HG02798 (cell line): ENCODE results near the gene CAD.
A peak's percentile ranks its signal among the peaks of the same experiment; 100 is the strongest.
"Not testable (repeated sequence)": the region's sequence is repeated elsewhere in the genome, so short reads cannot be mapped to it uniquely, and the experiment has no call there.

ENCODE experiments used
- ATAC-seq: cut with Tn5 transposase; IDR thresholded peaks from one replicate; pipeline ENCODE4 v1.9.1; 2021; ENCODE audit warnings: mild to moderate bottlenecking; ENCODE audit not compliant: unreplicated experiment, poor library complexity

Gene CAD

DNA sequence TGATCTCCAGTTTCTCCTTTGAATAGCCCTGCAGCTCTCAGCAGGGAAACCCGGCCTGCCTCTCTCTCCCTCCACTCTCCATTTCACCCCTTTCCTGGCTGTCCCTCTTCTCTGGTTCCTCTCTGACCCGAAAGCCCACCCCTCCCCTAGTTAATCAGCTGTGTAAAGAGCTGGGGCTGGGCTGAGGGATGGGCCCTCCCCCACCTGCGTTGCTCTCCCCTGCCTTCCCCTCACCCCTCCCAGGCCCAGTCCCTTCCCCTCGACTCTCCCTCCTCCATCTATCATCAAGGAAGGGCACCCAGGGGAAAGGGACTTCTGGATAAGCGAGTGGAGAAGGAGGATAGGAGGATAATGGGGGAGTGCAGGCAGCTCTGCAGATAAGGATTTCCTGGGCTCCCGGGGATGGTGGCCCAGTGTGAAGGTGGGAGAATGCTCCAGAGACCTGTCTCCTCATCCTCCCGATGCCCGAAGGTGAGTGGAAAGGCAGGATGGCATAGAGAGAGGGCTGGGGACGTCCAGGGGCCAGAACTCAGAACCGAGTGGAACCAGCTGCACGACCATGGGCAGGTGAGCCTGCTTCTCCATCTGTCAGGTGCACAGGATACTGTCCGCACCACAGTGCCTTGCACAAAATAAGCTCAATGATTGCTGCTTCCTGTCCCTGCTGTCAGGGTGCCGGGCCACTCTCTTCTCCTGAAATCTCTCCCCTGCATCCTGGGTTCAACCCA is 33.6 kb downstream of the CAD start:
- ATAC-seq: no peak

DNA sequence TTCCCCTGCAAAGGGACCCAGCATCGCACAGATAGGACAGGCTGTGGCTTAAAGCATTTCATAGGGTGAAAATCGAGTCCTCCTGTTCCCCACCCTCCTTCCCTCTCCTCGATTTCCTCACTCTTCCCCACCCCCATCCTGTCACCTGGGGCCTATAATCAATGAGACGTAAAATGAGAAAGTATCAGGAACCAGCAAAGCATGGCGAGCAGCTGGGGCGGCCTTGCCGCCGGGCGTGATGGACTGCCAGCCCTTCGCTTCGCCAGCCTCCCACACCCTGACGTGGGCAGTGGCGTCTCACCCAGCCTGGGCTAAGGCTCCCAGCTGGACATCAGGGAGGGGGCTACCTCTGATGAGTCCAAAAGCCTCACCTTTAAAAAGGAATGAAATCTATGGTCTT is 34.6 kb downstream of the CAD start:
- ATAC-seq: no peak

DNA sequence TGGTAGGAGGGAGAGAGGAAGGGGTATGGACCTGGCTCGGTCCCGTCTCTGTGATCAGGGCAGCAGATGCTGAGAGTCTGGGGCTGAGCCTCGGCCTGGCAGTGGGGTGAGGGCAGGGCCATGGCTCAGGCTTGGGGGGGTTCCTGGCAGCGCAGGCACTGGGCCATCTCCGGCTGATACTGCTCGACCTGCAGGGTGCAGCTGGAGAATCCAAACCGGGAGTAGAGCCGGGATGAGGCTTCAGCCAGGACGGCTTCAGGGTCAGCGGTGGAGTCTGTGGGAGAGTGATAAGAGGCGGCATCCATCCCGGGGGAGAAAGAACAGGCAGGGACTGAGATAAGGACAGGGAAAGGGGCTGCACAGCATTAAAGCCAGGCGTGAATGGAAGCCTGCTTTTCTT is 38.0 kb downstream of the CAD start:
- ATAC-seq: no peak

DNA sequence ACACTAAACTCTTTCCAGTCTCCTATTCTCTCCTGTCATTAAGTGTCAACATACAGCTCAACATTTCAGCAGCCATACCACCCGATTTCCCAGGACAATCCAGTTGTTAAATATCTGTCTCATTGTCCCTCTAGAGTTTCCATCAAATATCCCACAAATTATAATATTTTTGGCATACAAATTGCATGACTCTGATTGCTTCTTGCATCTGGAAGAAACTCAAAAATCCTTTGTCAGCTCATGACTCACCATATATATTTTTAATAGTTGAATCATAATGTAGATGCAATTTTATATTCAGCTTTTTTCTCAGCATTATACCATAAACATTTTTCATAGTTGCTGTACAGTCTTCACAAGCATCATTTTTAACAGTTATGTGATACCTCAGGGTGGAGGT is 38.5 kb downstream of the CAD start:
- no peak for ATAC-seq

DNA sequence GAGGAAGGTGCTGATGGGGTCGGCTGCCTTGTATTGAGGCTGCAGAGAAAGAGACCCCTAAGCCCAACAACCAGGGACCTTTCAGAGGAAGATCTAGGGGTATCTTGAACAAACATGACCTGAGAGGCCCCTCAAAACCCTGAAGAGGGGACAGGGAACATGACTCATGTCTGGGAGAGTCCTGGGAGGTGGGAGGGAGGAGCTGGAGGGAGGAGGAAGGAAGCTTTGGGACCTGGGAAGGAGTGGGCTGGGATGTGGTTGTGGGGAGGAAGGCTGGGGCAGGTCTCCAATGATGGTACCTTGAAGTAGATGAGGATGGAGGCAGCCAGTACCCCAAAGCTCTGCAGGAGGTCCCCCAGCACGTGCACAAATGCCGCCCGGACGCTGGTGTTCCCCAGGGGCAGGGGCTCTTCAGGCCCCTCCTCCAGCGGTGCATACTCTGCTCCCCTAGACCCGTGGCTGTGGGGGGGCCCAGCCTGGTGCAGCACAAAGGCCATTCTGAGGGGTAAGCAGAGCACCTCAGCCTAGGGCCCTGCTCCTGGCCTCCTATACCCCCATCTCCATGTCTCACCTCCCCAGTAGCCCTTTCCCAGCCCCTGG is 39.8 kb downstream of the CAD start:
- ATAC-seq: no peak

DNA sequence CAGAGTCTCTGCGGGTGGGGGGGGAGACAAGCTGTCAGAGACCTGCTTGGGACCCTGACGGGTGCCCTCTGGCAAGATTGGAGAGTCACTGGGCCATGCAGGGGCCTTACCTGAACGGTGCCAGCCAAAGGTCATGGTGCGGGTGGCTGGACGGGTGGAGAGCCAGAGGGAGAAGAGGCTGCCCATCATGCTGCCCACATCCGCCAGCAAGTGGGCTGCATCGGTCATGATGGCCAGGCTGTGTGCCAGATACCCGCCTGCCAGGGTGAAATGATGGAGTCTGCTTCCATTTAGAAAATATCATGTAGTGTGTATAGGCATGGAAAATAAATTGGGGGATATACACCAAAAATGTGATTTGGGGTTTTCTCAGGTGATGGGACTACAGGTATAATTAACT is 40.9 kb downstream of the CAD start:
- no peak for ATAC-seq

DNA sequence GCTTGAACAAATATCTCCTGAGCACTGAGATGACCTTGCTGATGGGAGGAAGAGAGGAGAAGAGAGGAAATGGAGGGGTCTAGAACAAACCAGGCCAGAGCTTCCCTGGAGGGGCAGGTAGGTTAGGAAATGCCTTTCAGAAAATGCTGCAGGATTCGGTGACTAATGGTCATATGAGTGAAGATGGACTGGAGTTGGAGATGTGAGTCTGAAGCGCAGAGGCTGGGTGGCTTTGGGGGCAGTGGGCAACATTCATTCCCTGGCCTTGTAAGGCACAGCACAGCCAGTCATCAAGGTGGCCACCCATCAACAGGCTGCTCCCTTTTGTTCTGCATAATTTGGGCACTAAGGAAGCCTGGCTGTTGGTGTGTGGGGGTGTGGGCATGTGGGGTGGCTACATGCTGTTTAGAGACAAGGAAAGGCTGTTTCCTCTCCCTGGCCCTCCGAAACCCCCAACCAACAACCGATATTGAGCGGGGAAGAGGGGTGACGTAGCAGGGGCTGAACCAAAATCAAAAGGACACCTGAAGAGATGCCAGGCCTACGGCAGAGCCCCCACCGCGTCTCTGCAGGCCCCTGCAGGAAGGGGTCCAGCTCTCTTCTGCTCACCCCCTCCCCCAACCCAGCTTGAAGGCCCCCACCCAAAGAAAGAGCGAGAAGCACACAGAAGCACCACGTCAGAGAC is 44.2 kb downstream of the CAD start:
- no peak for ATAC-seq

DNA sequence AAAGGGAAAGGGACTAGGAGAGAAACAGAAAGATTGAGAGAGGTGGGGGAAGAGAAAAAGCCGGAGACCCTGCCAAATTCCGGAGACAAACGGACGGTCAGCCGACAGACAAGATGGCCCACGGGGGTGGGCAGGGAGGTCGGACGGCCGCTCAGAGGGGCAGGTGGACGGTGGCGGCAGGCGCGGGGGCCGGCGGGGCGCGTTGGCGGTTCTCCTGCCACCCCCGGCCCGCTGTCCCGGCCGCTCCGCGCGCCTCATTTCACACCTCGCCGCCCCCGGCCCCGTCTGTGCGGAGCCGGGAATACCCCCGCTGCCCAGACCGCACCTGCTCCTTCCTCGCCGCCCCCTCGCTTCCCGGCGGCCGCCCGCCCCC is 44.7 kb downstream of the CAD start:
- no peak for ATAC-seq

DNA sequence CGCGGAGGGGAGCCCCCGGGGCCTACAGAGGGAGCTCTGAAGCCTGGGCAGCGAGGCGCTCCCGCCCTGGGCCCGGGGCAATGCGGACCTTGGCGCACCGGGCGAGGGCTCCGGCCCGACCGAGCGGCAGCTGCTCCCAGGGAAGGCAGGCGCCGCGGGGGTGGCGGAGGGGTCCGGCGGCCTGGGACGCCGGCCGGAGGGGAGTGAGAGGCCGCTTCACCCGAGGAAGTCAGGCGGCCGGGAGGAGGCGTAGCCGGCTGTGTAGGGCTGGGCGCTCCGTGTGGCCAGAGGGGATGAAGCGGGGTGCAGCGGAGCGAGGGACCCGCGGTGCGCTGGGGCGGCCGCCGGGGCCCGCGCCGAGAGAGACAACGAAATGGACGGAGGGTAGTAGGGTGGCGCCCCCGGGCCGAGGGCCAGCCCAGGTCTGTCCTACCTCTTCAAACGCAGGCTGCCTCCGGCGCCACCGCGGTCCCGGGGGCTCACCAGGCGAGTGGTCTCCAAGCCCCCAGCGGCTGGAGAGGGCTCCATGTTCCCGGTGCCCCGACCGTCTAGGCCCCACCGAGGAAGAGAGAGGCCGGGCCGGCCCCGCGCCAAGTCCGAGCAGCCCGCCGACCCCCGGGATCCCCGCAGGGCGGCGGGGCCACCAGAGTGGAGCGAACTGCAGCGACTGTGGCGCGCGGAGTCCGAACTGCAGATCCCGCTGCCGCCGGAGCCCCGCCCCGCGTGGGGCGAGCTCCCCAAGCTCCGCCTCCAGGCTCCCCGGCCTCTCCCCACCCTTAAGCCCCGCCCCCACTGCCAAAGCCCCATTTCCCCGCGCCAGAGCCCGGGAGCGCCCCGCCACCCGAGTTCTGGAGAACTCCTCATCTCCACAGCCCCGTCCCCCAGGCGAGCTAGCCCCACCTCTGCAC is 45.5 kb downstream of the CAD start, which contains the start of gene SLC30A3:
TSS of gene SLC30A3 (minus strand) at position 669 of the 908 bp plus-strand sequence. CDS start at position 528, 141 bp downstream.
- ATAC-seq: peak; percentile 57

DNA sequence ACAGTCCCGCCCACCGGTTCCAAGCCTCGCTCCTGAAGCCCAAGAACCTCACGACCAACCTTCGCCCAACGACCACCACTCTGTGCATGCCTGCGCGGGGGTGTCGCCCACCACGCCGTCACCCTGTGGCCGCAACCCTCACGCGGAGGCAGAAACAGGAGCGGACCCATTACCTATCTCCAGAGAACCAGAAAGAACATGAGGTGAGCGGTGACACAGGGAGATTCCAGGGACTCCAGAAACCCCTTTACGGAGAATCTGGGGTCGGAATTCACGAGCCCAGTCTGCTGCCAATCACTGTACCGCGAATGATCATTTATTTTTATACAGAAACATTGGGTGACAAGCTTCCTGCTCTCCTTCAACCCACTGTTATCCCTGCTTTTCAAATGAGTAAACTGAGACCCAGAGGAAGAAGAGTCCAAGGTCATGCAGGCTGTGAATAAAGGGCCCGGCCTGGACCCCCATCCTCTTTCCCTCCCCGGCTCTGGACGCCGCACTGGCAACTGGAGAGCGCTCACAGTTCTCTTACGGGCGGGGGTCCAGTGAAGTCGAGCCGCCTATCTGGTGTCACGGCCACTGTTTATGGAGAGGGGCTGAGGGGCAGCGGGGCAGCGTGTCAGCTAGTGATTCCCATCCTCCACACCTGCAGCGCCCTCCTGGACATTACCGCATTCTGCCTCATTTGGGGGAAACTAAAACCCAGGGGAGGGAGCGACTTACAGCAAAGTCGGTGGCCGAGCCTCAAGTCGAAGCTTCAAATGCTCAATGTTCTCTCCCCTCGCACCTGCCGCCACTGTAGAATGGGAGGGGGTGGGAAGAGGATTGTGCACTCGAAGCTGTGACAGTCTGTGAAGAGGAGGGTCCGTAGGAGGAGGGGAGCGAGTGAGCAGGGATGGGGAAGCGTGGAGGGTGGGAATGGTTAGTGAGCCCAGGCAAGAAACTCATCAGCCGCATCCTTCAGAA is 46.4 kb downstream of the CAD start:
- ATAC-seq: no peak

DNA sequence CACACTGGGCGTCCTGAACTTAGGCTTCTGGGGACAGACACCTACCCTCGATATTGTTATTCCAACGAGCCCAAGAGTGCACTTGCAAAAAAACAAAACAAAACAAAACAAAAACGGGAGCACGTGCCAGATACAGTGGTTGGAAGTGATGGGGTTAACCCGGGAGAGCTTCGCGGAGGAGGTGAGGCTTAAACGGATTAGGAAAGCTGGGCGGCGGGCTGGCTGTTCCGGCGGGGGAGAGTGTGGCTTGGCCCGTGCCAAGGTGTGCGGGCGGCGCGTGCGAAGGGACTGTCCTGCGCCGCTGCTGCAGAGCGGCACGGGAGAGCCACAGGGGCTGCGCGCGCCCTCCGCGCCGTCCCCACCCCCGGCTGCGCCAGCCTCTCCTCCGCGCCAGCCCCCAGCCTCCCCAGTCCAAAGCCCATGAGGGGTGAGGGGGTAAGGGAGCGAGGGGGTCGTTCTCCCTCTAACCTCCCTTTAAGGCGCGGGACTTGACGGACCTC is 47.1 kb downstream of the CAD start:
- ATAC-seq: no peak

DNA sequence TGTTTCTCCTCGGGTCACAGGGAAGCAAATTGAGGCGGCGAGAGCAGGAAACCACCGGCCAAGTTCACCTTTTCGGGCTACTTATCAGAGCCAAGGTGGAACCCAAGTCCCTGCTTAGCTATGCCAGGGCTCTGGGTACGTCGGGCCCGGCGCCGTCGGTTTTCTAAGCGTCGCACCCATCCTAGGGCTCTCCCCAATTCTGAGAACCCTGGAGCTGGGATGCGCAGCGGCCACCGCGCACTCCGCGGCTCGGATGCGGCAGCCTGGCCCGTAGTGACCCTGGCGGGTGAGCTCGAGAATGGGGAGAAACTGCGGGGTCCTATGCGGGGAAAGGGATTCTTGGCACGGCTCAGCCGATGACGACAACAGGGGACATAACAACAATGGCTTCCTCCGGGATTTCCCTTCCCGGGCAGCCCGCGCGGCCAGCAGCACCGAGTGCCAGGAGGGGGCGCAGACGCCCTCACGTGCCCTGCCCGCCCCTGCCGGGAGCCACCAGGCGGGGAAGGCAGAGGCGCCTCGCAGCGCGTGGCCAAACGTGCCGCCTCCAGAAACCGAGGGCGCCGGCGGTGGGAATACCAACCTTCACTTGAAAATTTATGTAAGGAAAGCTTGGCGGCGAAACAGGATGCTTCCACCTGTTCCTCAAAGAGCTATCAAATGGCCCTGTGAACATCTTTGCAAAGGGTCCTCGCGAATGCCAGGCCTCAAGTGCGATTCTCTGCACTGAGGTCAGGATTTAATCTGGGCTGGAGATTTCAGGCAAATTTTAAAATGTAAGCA is 47.8 kb downstream of the CAD start:
- ATAC-seq: peak; percentile 44

DNA sequence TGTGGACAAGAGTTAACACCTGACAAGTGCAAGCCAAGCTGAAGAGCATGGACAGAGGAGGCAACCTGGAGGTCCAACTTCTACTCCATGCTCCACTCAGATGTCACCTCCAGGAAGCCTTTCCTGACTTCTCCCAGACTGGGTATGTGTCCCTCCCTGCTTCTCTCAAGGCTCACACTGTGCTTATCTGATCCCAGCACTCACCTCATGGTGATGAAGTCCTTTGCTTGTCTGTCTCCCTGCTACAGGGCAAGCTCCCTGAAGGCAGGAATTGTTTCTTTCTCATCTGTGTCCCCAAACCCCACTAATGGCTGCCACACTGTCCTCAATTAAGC is 48.3 kb downstream of the CAD start:
- no peak for ATAC-seq

DNA sequence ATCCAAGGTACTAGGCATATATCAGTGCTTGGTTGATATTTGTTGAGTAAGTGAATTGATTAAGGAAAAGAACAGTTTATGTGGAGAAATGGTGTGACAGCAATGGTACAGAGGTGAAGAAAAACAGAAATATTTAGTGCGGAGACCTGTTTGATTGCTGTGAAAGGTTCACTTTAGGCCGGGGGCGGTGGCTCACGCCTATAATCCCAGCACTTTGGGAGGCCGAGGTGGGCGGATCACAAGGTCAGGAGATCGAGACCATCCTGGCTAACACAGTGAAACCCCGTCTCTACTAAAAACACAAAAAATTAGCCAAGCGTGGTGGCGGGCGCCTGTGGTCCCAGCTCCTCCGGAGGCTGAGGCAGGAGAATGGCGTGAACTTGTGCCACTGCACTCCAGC is 51.1 kb downstream of the CAD start:
- not testable (repeated sequence) for ATAC-seq

DNA sequence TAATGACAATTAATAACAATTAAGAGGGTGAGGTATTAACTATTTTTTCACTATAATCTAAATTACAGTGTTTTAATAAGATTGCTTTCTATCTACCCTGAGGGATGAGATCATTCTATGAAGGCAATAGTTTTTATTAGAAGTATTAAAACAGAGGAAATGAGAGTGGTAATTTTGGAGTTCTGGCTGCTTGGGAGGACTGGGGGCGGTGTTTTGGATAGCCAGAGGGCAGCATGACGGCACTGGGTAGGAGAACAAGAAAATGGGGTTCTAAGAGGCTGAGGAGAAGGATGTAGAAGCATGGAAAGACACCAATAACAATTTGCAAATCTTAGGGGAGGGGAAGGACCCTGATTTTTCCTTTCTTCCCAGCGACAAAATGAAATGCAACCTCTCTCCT is 53.0 kb downstream of the CAD start:
- ATAC-seq: no peak

DNA sequence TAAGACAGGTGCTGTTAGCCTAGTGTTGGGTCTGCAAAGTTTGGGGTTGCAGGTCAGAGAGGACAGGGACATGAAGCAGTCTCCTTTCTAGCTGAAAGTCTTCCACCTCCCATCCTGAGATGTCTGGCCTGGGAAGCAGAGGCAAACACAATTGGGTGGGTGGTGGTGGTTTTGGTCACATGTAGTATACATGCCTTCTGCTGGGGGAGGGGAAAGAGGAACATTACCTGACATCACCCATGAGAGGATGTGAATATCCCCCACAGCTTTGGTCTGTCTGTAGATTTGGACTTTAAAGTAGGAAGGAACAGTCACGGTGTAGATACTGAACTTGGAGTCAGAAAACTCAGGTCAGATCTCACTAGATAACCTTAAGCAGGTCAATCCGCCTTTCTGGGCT is 53.5 kb downstream of the CAD start:
- no peak for ATAC-seq

DNA sequence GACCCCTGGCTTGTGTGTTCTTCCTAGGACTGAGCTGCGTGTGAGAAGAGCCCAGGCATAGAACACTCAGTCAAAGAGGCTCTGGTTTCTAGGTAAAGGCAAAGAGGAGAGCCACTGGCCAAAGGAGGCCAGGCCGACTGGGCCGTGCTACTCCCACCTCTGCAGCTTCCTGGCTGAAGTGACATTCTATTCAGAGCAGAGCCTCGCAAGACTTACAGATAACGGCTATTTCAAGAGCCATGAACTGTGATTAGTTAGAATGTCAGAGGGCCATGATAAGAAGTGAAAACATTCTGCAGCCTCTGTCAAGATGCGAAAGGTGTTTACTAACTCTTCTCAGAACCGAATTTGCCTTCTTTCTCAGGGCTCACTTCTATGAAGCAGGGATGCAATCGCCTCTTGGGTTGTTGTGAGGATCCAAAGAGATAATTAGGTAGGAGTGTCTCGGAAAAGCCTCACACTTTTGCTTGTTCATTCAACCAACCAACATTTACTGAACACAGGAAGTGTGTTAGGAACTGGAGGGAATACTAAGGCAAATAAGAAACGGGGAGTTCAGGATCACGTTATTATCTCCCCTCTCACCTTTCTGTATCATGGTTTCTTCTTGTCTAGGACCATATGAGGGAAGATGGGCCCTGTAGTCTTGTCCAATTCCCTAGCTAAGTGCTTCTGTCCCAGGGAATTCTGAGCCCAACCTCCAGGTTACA is 54.6 kb downstream of the CAD start:
- no peak for ATAC-seq
